Right atrium auricular region (tissue), 2 donors: ENCODE measurements around the gene SNX24. TPM values are rescaled to one million over a fixed set of nuclear protein-coding genes. Genes with fewer than 3 reads are reported as not detected.

Experiments
- DNase-seq: peaks from one replicate; pipeline ENCODE4 v3.0.0-alpha.2; 2019; ENCODE audit warnings: low spot score
- H3K27ac ChIP-seq, 2 donors: fragments of 200-600 bp; sonication (generic); 1 replicate in 1 of 2; 2 replicates in 1 of 2; pipeline ENCODE4 v1.5.1; 2016 to 2019
- H3K27me3 ChIP-seq, 2 donors: fragments of 200-600 bp; sonication (generic); one replicate each; pipeline versions ENCODE4 v1.5.1 to v1.6.0; 2017 to 2019
- H3K36me3 ChIP-seq: fragments of 200-600 bp; sonication (generic); one replicate; pipeline ENCODE4 v1.5.1; 2016
- H3K4me1 ChIP-seq, 2 donors: fragments of 200-600 bp; sonication (generic); one replicate each; pipeline versions ENCODE4 v1.5.1 to v1.6.0; 2017 to 2019
- H3K4me3 ChIP-seq, 2 donors: fragments of 200-600 bp; sonication (generic); 1 replicate in 1 of 2; 2 replicates in 1 of 2; pipeline ENCODE4 v1.5.1; 2017 to 2019; ENCODE audit warnings: mild to moderate bottlenecking in 1 of 2, moderate library complexity in 1 of 2
- H3K9me3 ChIP-seq, 2 donors: fragments of 200-600 bp; sonication (generic); one replicate each; pipeline ENCODE4 v1.5.1; 2019
- total RNA-seq, 2 donors: library from RNA; depleted of rRNA; stranded (reverse); fragments of >200 nt; gene quantifications; one replicate each; pipeline ENCODE4 v1.1.0, GENCODE V29; 2016
- TF ChIP-seq, protein P1 (sequence below), 2 donors: fragments of 200-600 bp; sonication (generic); IDR thresholded peaks; one replicate each; pipeline ENCODE4 v1.5.1; 2019; ENCODE audit warnings: antibody characterized with exemption in 2 of 2

Gene SNX24
- total RNA-seq, 2 donors from 2014 or later: 10.8 to 13.2 TPM

DNA sequence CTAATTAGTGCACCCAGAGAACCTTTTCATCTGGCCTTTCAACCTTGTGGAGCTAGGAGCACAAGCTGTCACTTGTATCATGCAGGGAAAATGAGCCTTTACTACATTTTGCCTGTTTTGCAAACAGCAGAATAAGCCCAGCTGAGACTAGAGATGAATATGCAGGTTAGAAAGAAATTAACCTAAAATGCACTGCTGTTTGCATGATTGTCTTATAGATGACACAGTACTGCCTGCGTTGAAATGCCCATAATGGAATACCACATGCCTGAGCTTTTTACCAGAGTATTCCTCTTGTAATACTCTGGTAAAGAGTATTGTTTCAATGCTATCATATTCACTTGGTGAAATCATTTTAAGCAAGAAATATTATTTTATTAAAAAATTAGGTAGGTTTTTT is 90.7 kb downstream of the SNX24 start:
- Histone ChIP-seq H3K4me3 (no peak overlapping the region), H3K4me1 (peaks cover 0 to 22% of the 10 kb centered on the region in 2 donors), H3K27ac (no peak overlapping the region), H3K27me3 (no peaks in the 10 kb centered on the region), H3K9me3 (no peaks in the 10 kb centered on the region), H3K36me3 (no peaks in the 10 kb centered on the region)
- TF ChIP-seq, protein P1, sequence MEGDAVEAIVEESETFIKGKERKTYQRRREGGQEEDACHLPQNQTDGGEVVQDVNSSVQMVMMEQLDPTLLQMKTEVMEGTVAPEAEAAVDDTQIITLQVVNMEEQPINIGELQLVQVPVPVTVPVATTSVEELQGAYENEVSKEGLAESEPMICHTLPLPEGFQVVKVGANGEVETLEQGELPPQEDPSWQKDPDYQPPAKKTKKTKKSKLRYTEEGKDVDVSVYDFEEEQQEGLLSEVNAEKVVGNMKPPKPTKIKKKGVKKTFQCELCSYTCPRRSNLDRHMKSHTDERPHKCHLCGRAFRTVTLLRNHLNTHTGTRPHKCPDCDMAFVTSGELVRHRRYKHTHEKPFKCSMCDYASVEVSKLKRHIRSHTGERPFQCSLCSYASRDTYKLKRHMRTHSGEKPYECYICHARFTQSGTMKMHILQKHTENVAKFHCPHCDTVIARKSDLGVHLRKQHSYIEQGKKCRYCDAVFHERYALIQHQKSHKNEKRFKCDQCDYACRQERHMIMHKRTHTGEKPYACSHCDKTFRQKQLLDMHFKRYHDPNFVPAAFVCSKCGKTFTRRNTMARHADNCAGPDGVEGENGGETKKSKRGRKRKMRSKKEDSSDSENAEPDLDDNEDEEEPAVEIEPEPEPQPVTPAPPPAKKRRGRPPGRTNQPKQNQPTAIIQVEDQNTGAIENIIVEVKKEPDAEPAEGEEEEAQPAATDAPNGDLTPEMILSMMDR (IDR thresholded peaks at IDR 0.05): no peak
- no peak for DNase-seq

DNA sequence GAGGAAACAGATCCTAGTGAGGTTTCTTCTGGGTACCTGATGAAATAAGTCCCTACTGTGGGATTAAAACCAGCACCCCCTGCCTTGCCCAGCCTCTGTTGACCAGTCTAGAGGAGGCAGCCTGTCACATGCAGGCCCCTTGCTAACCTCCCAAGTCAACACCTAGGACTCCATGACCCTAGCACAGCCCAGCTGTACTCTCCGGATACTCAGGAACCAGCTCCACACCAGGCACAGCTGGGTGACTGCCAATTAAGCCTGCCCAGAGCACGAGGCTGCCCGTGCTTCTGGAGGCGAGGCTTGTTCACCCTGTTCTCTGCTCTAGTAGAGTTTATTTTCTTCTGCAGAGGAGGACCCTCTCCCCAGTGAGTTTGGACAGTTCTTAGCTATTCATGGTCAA is 92.5 kb downstream of the SNX24 start:
- no peaks in the 10 kb centered on the region for H3K9me3 ChIP-seq
- no peaks in the 10 kb centered on the region for H3K36me3 ChIP-seq
- no peaks in the 10 kb centered on the region for H3K27me3 ChIP-seq
- H3K4me1 ChIP-seq: peaks cover 0 to 22% of the 10 kb centered on the region in 2 donors
- TF ChIP-seq, protein P1 (IDR thresholded peaks at IDR 0.05): no peak
- DNase-seq: peak; percentile 59
- H3K27ac ChIP-seq: no peak overlapping the region
- H3K4me3 ChIP-seq: no peak overlapping the region

DNA sequence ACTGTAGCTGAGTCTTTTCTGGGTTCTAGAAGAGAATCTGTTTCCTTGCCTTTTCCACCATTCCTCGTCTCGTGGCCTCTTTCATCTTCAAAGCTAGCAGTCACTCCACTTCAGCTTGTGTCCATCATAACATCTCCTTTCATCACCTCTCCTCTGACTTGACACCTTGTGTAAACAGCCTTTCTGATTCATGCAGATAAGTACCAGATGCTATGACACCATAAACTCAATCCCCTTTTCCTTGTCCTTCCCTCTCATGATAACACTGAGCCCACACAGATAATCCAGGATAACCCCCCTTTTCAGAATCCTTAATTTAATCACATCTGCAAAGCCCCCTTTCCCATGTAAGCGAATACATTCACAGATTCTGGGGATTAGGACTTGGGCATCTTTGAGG is 95.5 kb downstream of the SNX24 start:
- no peaks in the 10 kb centered on the region for H3K9me3 ChIP-seq
- no peak for DNase-seq
- H3K36me3 ChIP-seq: no peaks in the 10 kb centered on the region
- H3K4me1 ChIP-seq: peaks cover 0 to 17% of the 10 kb centered on the region in 2 donors
- H3K27me3 ChIP-seq: no peaks in the 10 kb centered on the region
- TF ChIP-seq, protein P1 (IDR thresholded peaks at IDR 0.05): no peak
- H3K27ac ChIP-seq: no peak overlapping the region
- no peak overlapping the region for H3K4me3 ChIP-seq

DNA sequence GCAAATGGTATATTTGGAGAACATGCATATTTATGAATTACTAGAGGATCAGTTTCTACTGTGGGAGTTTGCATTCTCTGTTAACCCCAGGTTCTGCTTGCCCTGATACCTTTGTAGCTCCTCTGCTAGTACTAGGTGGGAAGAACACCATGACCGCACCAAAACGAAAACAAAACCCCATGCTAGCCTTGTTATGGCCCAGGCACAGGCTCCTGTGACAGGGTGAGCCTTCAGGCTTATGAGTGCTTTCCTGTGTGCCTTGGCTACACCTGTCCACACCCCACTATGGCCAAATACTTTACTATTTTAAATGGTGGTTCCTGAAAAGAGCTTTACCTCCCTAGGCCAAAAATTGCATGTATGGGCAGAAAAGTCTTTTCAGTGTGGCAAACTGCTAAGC is 96.3 kb downstream of the SNX24 start:
- TF ChIP-seq, protein P1 (IDR thresholded peaks at IDR 0.05): no peak
- no peak overlapping the region for H3K27ac ChIP-seq
- H3K4me1 ChIP-seq: peaks cover 0 to 12% of the 10 kb centered on the region in 2 donors
- no peaks in the 10 kb centered on the region for H3K9me3 ChIP-seq
- DNase-seq: no peak
- H3K4me3 ChIP-seq: no peak overlapping the region
- H3K36me3 ChIP-seq: no peaks in the 10 kb centered on the region
- no peaks in the 10 kb centered on the region for H3K27me3 ChIP-seq

DNA sequence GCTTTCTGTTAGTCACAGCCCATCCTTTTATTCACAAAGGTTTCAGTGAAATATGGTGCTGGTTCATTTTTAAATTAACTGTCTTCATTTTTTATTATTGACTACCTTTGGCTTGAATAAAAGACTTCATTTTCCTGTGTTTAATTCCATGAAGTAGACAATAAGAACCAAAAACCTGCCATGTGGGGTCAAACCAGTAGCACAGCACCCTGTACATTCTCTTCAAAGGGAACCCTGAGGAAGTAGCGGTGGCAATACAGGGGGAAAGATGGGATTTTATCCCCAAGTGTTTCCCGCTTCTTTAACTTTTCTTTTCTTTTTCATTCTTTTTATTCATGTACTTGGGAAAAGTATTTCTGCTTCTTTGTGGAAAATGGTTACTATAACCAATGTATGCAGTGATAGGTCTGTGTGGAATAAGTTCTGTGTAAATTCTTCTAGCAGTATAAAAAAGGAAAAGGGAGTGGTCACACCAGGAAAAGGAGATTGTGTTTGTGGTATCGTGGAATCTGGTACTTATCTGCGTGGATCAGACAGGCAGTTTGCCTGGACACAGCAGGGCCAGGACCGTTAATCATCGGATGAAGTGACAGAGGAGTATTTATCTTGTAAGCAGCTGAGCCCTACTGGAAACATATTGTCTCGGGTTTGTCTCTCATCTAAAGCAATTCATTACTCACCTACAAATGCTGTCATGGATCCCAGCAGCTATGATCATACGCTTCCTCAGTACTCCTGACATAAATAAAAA is 96.9 kb downstream of the SNX24 start:
- no peak for DNase-seq
- Histone ChIP-seq H3K27ac (no peak overlapping the region), H3K4me3 (no peak overlapping the region), H3K27me3 (no peaks in the 10 kb centered on the region), H3K36me3 (no peaks in the 10 kb centered on the region), H3K9me3 (no peaks in the 10 kb centered on the region), H3K4me1 (peaks cover 0 to 12% of the 10 kb centered on the region in 2 donors)
- TF ChIP-seq, protein P1 (IDR thresholded peaks at IDR 0.05): no peak
